H1 (cell line): ENCODE measurements around the gene DISP3. TPM values are rescaled to one million over a fixed set of nuclear protein-coding genes. Genes with fewer than 3 reads are reported as not detected.
A peak's percentile ranks its signal among the peaks of the same experiment; 100 is the strongest.

Source experiments
- CTCF ChIA-PET: fragments of 300-600 bp; sonication (Branson Sonifier 250); formaldehyde crosslinking; loops from one replicate; lab custom pipeline; 2021; ENCODE audit not compliant: partially characterized antibody; lab: Charles Lee
- POLR2A ChIA-PET: fragments of 300-600 bp; sonication (Branson Sonifier 250); formaldehyde crosslinking; loops from one replicate; lab custom pipeline; 2021; ENCODE audit warnings: inconsistent platforms; ENCODE audit not compliant: partially characterized antibody; lab: Charles Lee
- DNase-seq, 2 experiments: peaks; one replicate each; pipeline versions ENCODE4 v3.0.0 to v3.0.0-alpha.2; 2010 to 2022; ENCODE audit warnings: low spot score in 2 of 2, low read depth in 1 of 2, mixed read lengths in 1 of 2
- FAIRE-seq: peaks from 2 replicates; lab custom pipeline; 2011; peaks lifted over from hg19 to GRCh38; lab: Jason Lieb, UNC
- H2AFZ ChIP-seq: 2 replicates; pipeline ENCODE4 v1.8.1; 2012; ENCODE audit warnings: low read length, inconsistent platforms
- H2AK5ac ChIP-seq: 2 replicates; pipeline ENCODE4 v1.6.1; 2013; ENCODE audit warnings: low read depth, low read length
- H2BK120ac ChIP-seq: replicated peaks from 2 replicates; pipeline ENCODE3; 2013; ENCODE audit warnings: low read depth, low read length, inconsistent platforms
- H2BK12ac ChIP-seq: 2 replicates; pipeline ENCODE4 v1.6.1; 2013; ENCODE audit warnings: low read depth, low read length
- H2BK15ac ChIP-seq: 2 replicates; pipeline ENCODE4 v1.6.1; 2013; ENCODE audit warnings: low read length
- H2BK20ac ChIP-seq: 2 replicates; pipeline ENCODE4 v1.6.1; 2013; ENCODE audit warnings: low read length
- H2BK5ac ChIP-seq: 2 replicates; pipeline ENCODE4 v1.6.1; 2013; ENCODE audit warnings: low read depth, low read length
- H3K14ac ChIP-seq: 2 replicates; pipeline ENCODE4 v1.6.1; 2013; ENCODE audit warnings: inconsistent platforms; ENCODE audit not compliant: insufficient read length
- H3K18ac ChIP-seq: 2 replicates; pipeline ENCODE4 v1.6.1; 2013; ENCODE audit warnings: low read length; ENCODE audit errors: extremely low read depth
- H3K23ac ChIP-seq: 2 replicates; pipeline ENCODE4 v1.6.1; 2013; ENCODE audit warnings: inconsistent platforms; ENCODE audit not compliant: insufficient read length
- H3K23me2 ChIP-seq: 2 replicates; pipeline ENCODE4 v1.6.1; 2013; ENCODE audit warnings: low read depth, low read length
- H3K27ac ChIP-seq: 2 replicates; pipeline ENCODE4 v1.6.1; 2011; ENCODE audit warnings: low read depth, low read length, inconsistent platforms
- H3K27me3 ChIP-seq, 4 experiments: replicated peaks in 1 of 4; 1 replicate in 1 of 4; 2 replicates in 3 of 4; pipeline versions ENCODE4 v1.6.1 to v1.8.1; 2011 to 2013; ENCODE audit warnings: low read length in 3 of 4, mild to moderate bottlenecking in 3 of 4, inconsistent platforms in 2 of 4, mixed read lengths in 2 of 4, moderate library complexity in 1 of 4; ENCODE audit not compliant: control insufficient read depth in 3 of 4, insufficient read depth in 3 of 4; ENCODE audit errors: extremely low read depth in 1 of 4
- H3K36me3 ChIP-seq, 4 experiments: 2 replicates each; pipeline versions ENCODE4 v1.6.1 to v1.8.1; 2011 to 2013; ENCODE audit warnings: mild to moderate bottlenecking in 4 of 4, low read length in 3 of 4, moderate library complexity in 2 of 4, control low read depth in 1 of 4, inconsistent platforms in 1 of 4; ENCODE audit not compliant: insufficient read depth in 4 of 4, control insufficient read depth in 2 of 4
- H3K4ac ChIP-seq: replicated peaks from 2 replicates; pipeline ENCODE3; 2013; ENCODE audit warnings: low read length, low read depth, mixed read lengths, inconsistent platforms; ENCODE audit not compliant: insufficient read length
- H3K4me1 ChIP-seq, 4 experiments: replicated peaks in 1 of 4; 1 replicate in 1 of 4; 2 replicates in 3 of 4; pipeline versions ENCODE4 v1.6.1 to v1.8.1; 2011 to 2013; ENCODE audit warnings: low read length in 3 of 4, inconsistent platforms in 2 of 4, mixed read lengths in 1 of 4; ENCODE audit not compliant: insufficient read depth in 4 of 4, control insufficient read depth in 3 of 4
- H3K4me2 ChIP-seq, 2 experiments: 2 replicates each; pipeline versions ENCODE4 v1.6.1 to v1.8.1; 2011 to 2013; ENCODE audit warnings: low read depth in 2 of 2, low read length in 2 of 2, control low read depth in 1 of 2, inconsistent platforms in 1 of 2, mild to moderate bottlenecking in 1 of 2; ENCODE audit not compliant: insufficient read depth in 1 of 2
- H3K4me3 ChIP-seq, 4 experiments: fragments of 200-600, 300-600 bp in 1 of 4; sonication (generic), shearing (Covaris generic), sonication (Bioruptor Twin) in 1 of 4; 2 replicates each; pipeline versions ENCODE4 v1.5.1 to v1.8.1; 2011 to 2016; ENCODE audit warnings: low read length in 4 of 4, low read depth in 3 of 4, control low read depth in 2 of 4, inconsistent platforms in 2 of 4, mild to moderate bottlenecking in 2 of 4, mixed read lengths in 1 of 4, moderate library complexity in 1 of 4; ENCODE audit not compliant: insufficient read depth in 2 of 4; ENCODE audit errors: extremely low read depth in 1 of 4
- H3K56ac ChIP-seq: replicated peaks from 2 replicates; pipeline ENCODE3; 2013; ENCODE audit warnings: low read depth, mild to moderate bottlenecking, mixed read lengths, low read length, inconsistent platforms; ENCODE audit not compliant: insufficient read length
- H3K79me1 ChIP-seq: 2 replicates; pipeline ENCODE4 v1.6.1; 2013; ENCODE audit warnings: low read depth, low read length, control low read depth
- H3K79me2 ChIP-seq, 2 experiments: 2 replicates each; pipeline versions ENCODE4 v1.6.1 to v1.8.1; 2012 to 2013; ENCODE audit warnings: low read length in 2 of 2, mild to moderate bottlenecking in 2 of 2, inconsistent platforms in 1 of 2; ENCODE audit not compliant: insufficient read depth in 2 of 2, control insufficient read depth in 1 of 2
- H3K9ac ChIP-seq, 4 experiments: replicated peaks in 1 of 4; 1 replicate in 1 of 4; 2 replicates in 3 of 4; pipeline versions ENCODE4 v1.6.1 to v1.8.1; 2011 to 2013; ENCODE audit warnings: low read depth in 3 of 4, low read length in 3 of 4, control low read depth in 2 of 4, mild to moderate bottlenecking in 2 of 4, moderate library complexity in 2 of 4, inconsistent platforms in 1 of 4; ENCODE audit errors: extremely low read depth in 1 of 4
- H3K9me3 ChIP-seq, 2 experiments: 2 replicates each; pipeline versions ENCODE4 v1.6.1 to v1.8.1; 2012 to 2013; ENCODE audit warnings: mild to moderate bottlenecking in 2 of 2, moderate library complexity in 2 of 2, control low read depth in 1 of 2, inconsistent platforms in 1 of 2, low read depth in 1 of 2, low read length in 1 of 2, mixed read lengths in 1 of 2; ENCODE audit not compliant: insufficient read depth in 2 of 2
- H4K20me1 ChIP-seq, 2 experiments: replicated peaks in 1 of 2; 2 replicates each; pipeline versions ENCODE3 to v1.8.1; 2011 to 2013; ENCODE audit warnings: inconsistent platforms in 2 of 2, low read length in 2 of 2, mild to moderate bottlenecking in 1 of 2; ENCODE audit not compliant: insufficient read depth in 2 of 2, control insufficient read depth in 1 of 2
- H4K5ac ChIP-seq: 2 replicates; pipeline ENCODE4 v1.6.1; 2013; ENCODE audit warnings: low read length, low read depth, mixed read lengths, inconsistent platforms; ENCODE audit not compliant: insufficient read length
- H4K8ac ChIP-seq: 2 replicates; pipeline ENCODE4 v1.8.0; 2013; ENCODE audit warnings: mild to moderate bottlenecking, moderate library complexity, low read length, inconsistent platforms; ENCODE audit not compliant: insufficient read depth; ENCODE audit errors: extremely low read depth
- H4K91ac ChIP-seq: replicated peaks from 2 replicates; pipeline ENCODE3; 2013; ENCODE audit warnings: low read length, mixed read lengths, inconsistent platforms; ENCODE audit not compliant: insufficient read length
- HDAC2 ChIP-seq, 2 experiments: fragments of 300-600 bp in 1 of 2; sonication (generic) in 1 of 2; IDR thresholded peaks; 2 replicates each; pipeline ENCODE4 v1.6.1; 2011 to 2012; ENCODE audit warnings: low read depth in 2 of 2, low read length in 2 of 2, mild to moderate bottlenecking in 2 of 2, moderate library complexity in 2 of 2, borderline replicate concordance in 1 of 2, inconsistent platforms in 1 of 2
- HDAC6 ChIP-seq: IDR thresholded peaks from one replicate; pipeline ENCODE4 v1.7.1; 2012; ENCODE audit warnings: low read depth, mild to moderate bottlenecking, inconsistent platforms, low read length, moderate library complexity
- NANOG ChIP-seq: IDR thresholded peaks from 2 replicates; pipeline ENCODE4 v1.6.1; 2011; ENCODE audit warnings: low read length, low read depth, mild to moderate bottlenecking, inconsistent platforms; ENCODE audit not compliant: insufficient read depth, poor library complexity, severe bottlenecking
- RAD21 ChIP-seq, 2 experiments: IDR thresholded peaks in 1 of 2; conservative IDR thresholded peaks in 1 of 2; 2 replicates each; pipeline ENCODE4 v1.6.1; 2011; ENCODE audit warnings: low read depth in 2 of 2, low read length in 2 of 2, improper control_type of control experiment in 1 of 2, inconsistent platforms in 1 of 2, mild to moderate bottlenecking in 1 of 2, moderate library complexity in 1 of 2
- SAP30 ChIP-seq: fragments of 300-600 bp; sonication (generic); IDR thresholded peaks from 2 replicates; pipeline ENCODE4 v1.7.1; 2012; ENCODE audit warnings: low read length, moderate library complexity, mild to moderate bottlenecking, inconsistent platforms; ENCODE audit not compliant: insufficient read depth, insufficient replicate concordance
- SIN3A ChIP-seq, 2 experiments: IDR thresholded peaks in 1 of 2; conservative IDR thresholded peaks in 1 of 2; 2 replicates each; pipeline ENCODE4 v1.6.1; 2011 to 2012; ENCODE audit warnings: low read length in 2 of 2, improper control_type of control experiment in 1 of 2, low read depth in 1 of 2, mild to moderate bottlenecking in 1 of 2
- SP1 ChIP-seq: IDR thresholded peaks from 2 replicates; pipeline ENCODE4 v1.6.1; 2011; ENCODE audit warnings: low read depth, low read length
- TBP ChIP-seq: IDR thresholded peaks from 2 replicates; pipeline ENCODE4 v1.6.1; 2011; ENCODE audit warnings: low read depth, low read length, improper control_type of control experiment
- WGBS, 2 experiments: shearing (Covaris generic) in 1 of 2; methylation state at CpG; one replicate each; pipeline versions ENCODE4 v1.1.6 to v1.1.7; 2013 to 2015; ENCODE audit warnings: low lambda C conversion rate in 2 of 2, mixed read lengths in 2 of 2, inconsistent platforms in 1 of 2, low coverage in 1 of 2, missing lambda C conversion rate in 1 of 2; ENCODE audit not compliant: insufficient replicate concordance in 2 of 2, insufficient coverage in 1 of 2, insufficient read length in 1 of 2; ENCODE audit errors: extremely low coverage in 1 of 2, missing lambda C conversion rate in 1 of 2; 5-methylcytosine and 5-hydroxymethylcytosine counted together
- polyA plus RNA-seq, 7 experiments: library from polyadenylated mRNA; depleted of rRNA in 3 of 7; stranded (reverse) in 5 of 7; unstranded in 2 of 7; fragments of >200 nt in 5 of 7; fragments of 200-250 nt in 2 of 7; gene quantifications; 1 replicate in 5 of 7; 2 replicates in 1 of 7; 4 replicates in 1 of 7; pipeline versions ENCODE4 v1.2.1 to v1.2.3, GENCODE V29; 2011 to 2013; ENCODE audit warnings: missing spikeins in 2 of 7, mixed read lengths in 2 of 7
- total RNA-seq: library from RNA; stranded (reverse); fragmentation: NEBNext Ultra II Directional; extraction: Animal tissue kit (Norgen Biotek cat#: 25700); gene quantifications from 2 replicates; pipeline ENCODE4 v1.2.1, GENCODE V29; 2021
- TF ChIP-seq, protein P1 (sequence below): IDR thresholded peaks from 2 replicates; pipeline ENCODE4 v1.6.1; 2012; ENCODE audit warnings: inconsistent platforms

Gene DISP3
- total and polyA plus RNA-seq, 2 of the 8 experiments (the other 6 are each of a cell fraction or from before 2014, with no cell fraction given): 3.4 to 4.6 TPM

DNA sequence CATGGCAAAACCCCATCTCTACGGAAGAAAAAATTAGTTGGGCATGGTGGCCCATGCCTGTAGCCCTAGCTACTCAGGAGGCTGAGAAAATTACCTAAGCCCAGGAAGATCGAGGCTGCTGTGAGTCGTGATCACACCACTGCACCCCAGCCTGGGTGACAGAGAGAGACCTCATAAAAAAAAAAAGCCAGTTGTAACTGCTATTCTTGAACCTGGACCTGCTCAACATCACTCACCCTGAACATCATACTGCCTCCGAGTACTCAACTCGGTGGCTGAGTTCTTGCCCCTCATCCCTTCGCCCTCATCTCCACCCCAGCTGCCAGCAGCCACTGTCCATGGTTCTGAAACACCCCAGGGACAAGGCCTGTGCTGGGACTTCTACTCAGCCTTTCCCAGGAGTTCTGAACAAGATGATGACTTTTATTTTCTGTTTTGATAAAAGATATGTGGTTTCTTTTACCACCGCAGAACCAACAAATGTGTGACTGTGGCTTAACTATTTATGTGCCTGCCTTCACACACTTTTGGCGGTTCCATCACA is 5.4 kb upstream of the DISP3 start:
- no peaks in the 10 kb centered on the region for H3K9me3 ChIP-seq
- no peaks in the 10 kb centered on the region for H3K36me3 ChIP-seq
- H3K27ac ChIP-seq: no peak overlapping the region
- H4K5ac ChIP-seq: no peak overlapping the region
- no peaks in the 10 kb centered on the region for H3K79me2 ChIP-seq
- no peak overlapping the region for H3K4me2 ChIP-seq
- no peak overlapping the region for H4K91ac ChIP-seq
- 0 out of 2 replicates have a peak, but pooled peaks cover 2% of the 10 kb centered on the region for H3K79me1 ChIP-seq
- peaks cover 3 to 14% (median 13%) of the 10 kb centered on the region in 4 experiments; a peak in 6 of 7 replicates for H3K27me3 ChIP-seq
- peaks cover 0 to 2% of the 10 kb centered on the region in 2 experiments for H4K20me1 ChIP-seq
- no peak overlapping the region for H2BK120ac ChIP-seq
- no peak overlapping the region for H2BK15ac ChIP-seq
- H3K9ac ChIP-seq: no peak overlapping the region
- FAIRE-seq (no peak), DNase-seq (peak in 1 of 2 experiments; percentile 75)
- WGBS, 2 experiments: 75% methylated on average over 8 of the region's 8 CpGs; no CpG with 5 or more reads in 1 of the 2 experiments
- no peak overlapping the region for H2BK12ac ChIP-seq
- no peak overlapping the region for H2AFZ ChIP-seq
- H3K18ac ChIP-seq: no peak overlapping the region
- no peak overlapping the region for H3K4me3 ChIP-seq
- H3K56ac ChIP-seq: no peak overlapping the region
- H4K8ac ChIP-seq: no peak overlapping the region
- no peaks in the 10 kb centered on the region; a peak in 1 of 7 replicates for H3K4me1 ChIP-seq
- H2BK20ac ChIP-seq: no peak overlapping the region
- ChIA-PET CTCF (interaction anchor here (0.8 to 1.1 kb wide), 3 partner anchors 143 to 172 kb away, joined by 3 to 5 read pairs (median 3); no protein-coding TSS in a partner anchor), POLR2A (interaction anchor here (0.8 to 0.9 kb wide), 2 partner anchors 9 to 22 kb away, joined by 3 read pairs; no protein-coding TSS in a partner anchor)
- no peaks in the 10 kb centered on the region; the same call in 1 of the 2 replicates for H3K23me2 ChIP-seq
- no peak overlapping the region for H2BK5ac ChIP-seq
- H3K4ac ChIP-seq: no peak overlapping the region
- H3K14ac ChIP-seq: no peak overlapping the region
- no peak overlapping the region for H3K23ac ChIP-seq
- no peak overlapping the region for H2AK5ac ChIP-seq
- peak; percentile 8 to 23; a peak in 1 of 4 replicates for TF ChIP-seq RAD21 (IDR thresholded peaks at IDR 0.05 in 1 of 2, conservative IDR thresholded peaks at IDR 0.05 in 1 of 2; ENCODE audit: low read depth in 2 of 2, low read length in 2 of 2)
- TF ChIP-seq HDAC2 (IDR thresholded peaks at IDR 0.05; ENCODE audit: borderline replicate concordance in 1 of 2, low read depth in 2 of 2, low read length in 2 of 2): no peak
- peak; percentile 63 for TF ChIP-seq SAP30
- TF ChIP-seq, protein P1, sequence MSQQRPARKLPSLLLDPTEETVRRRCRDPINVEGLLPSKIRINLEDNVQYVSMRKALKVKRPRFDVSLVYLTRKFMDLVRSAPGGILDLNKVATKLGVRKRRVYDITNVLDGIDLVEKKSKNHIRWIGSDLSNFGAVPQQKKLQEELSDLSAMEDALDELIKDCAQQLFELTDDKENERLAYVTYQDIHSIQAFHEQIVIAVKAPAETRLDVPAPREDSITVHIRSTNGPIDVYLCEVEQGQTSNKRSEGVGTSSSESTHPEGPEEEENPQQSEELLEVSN: no peak
- no peak for TF ChIP-seq HDAC6
- no peak for TF ChIP-seq SP1
- TF ChIP-seq NANOG: no peak
- peak; percentile 86 to 95; a peak in 3 of 4 replicates for TF ChIP-seq SIN3A (conservative IDR thresholded peaks at IDR 0.05 in 1 of 2, IDR thresholded peaks at IDR 0.05 in 1 of 2; ENCODE audit: low read depth in 1 of 2, low read length in 2 of 2)
- TF ChIP-seq TBP: 0 out of 2 replicates have a peak, but pooled peaks have one; percentile 11
